Measurements from ENCODE around the gene NECTIN3.

The NECTIN3 gene

GRCh38 chr3:111051354-111051753, 20.3 kb upstream of the NECTIN3 start:
- Histone ChIP-seq H3K27me3 (ENCODE audit: insufficient read depth, low read length) (no peaks in the 10 kb centered on the region), H3K9ac (ENCODE audit: low read depth, low read length) (no peak overlapping the region), H3K4me3 (ENCODE audit: low read length) (no peak overlapping the region), H3K27ac (ENCODE audit: low read depth, low read length) (no peak overlapping the region), H3K36me3 (ENCODE audit: insufficient read depth, low read length) (no peaks in the 10 kb centered on the region), H3K4me1 (ENCODE audit: insufficient read depth, low read length) (peaks cover 30% of the 10 kb centered on the region), H3K9me3 (ENCODE audit: insufficient read depth, low read depth, low read length) (no peaks in the 10 kb centered on the region)

- WGBS, result 80% methylated on average over 1 of the region's 1 CpG
- H3K4me3 ChIP-seq (ENCODE audit: low read length), result no peak overlapping the region
Observed at GRCh38 chr3:111068574-111068973, 3.0 kb upstream of the NECTIN3 start.

GRCh38 chr3:111069974-111070771, 1.4 kb upstream of the NECTIN3 start:
- Histone ChIP-seq H3K36me3 (ENCODE audit: insufficient read depth, low read length) (no peaks in the 10 kb centered on the region), H3K4me1 (ENCODE audit: insufficient read depth, low read length) (peaks cover 26% of the 10 kb centered on the region), H3K4me3 (ENCODE audit: low read length) (peak overlapping the region; percentile 81), H3K9ac (ENCODE audit: low read depth, low read length) (peak overlapping the region; percentile 59), H3K27ac (ENCODE audit: low read depth, low read length) (peak overlapping the region; percentile 77; the same call in 1 of the 2 replicates), H3K27me3 (ENCODE audit: insufficient read depth, low read length) (no peaks in the 10 kb centered on the region; the same call in 1 of the 2 replicates), H3K9me3 (ENCODE audit: insufficient read depth, low read depth, low read length) (no peaks in the 10 kb centered on the region)
- WGBS, result 5% methylated on average over 25 of the region's 25 CpGs

More at GRCh38 chr3:111068574-111068973, 3.0 kb upstream of the NECTIN3 start:
- Histone ChIP-seq H3K9me3 (ENCODE audit: insufficient read depth, low read depth, low read length) (no peaks in the 10 kb centered on the region), H3K36me3 (ENCODE audit: insufficient read depth, low read length) (no peaks in the 10 kb centered on the region), H3K27me3 (ENCODE audit: insufficient read depth, low read length) (no peaks in the 10 kb centered on the region; the same call in 1 of the 2 replicates), H3K9ac (ENCODE audit: low read depth, low read length) (no peak overlapping the region), H3K27ac (ENCODE audit: low read depth, low read length) (no peak overlapping the region), H3K4me1 (ENCODE audit: insufficient read depth, low read length) (peaks cover 10% of the 10 kb centered on the region)

- H3K27me3 ChIP-seq (ENCODE audit: insufficient read depth, low read length), result no peaks in the 10 kb centered on the region; the same call in 1 of the 2 replicates
- peak overlapping the region; percentile 81 for H3K4me3 ChIP-seq (ENCODE audit: low read length)
- WGBS, result 1% methylated on average over 21 of the region's 23 CpGs
- H3K9me3 ChIP-seq (ENCODE audit: insufficient read depth, low read depth, low read length), result no peaks in the 10 kb centered on the region
- peaks cover 32% of the 10 kb centered on the region for H3K4me1 ChIP-seq (ENCODE audit: insufficient read depth, low read length)
- peak overlapping the region; percentile 77 for H3K27ac ChIP-seq (ENCODE audit: low read depth, low read length)
- peak overlapping the region; percentile 59 for H3K9ac ChIP-seq (ENCODE audit: low read depth, low read length)
- no peaks in the 10 kb centered on the region for H3K36me3 ChIP-seq (ENCODE audit: insufficient read depth, low read length)
Observed at GRCh38 chr3:111070772-111071256, 802 bp upstream of the NECTIN3 start.

GRCh38 chr3:111072031-111072921, 660 bp downstream of the NECTIN3 start:
- Histone ChIP-seq H3K9me3 (ENCODE audit: insufficient read depth, low read depth, low read length) (no peaks in the 10 kb centered on the region), H3K4me1 (ENCODE audit: insufficient read depth, low read length) (peaks cover 46% of the 10 kb centered on the region), H3K36me3 (ENCODE audit: insufficient read depth, low read length) (no peaks in the 10 kb centered on the region), H3K27ac (ENCODE audit: low read depth, low read length) (peak overlapping the region; percentile 71; the same call in 1 of the 2 replicates), H3K27me3 (ENCODE audit: insufficient read depth, low read length) (no peaks in the 10 kb centered on the region; the same call in 1 of the 2 replicates), H3K4me3 (ENCODE audit: low read length) (peak overlapping the region; percentile 81), H3K9ac (ENCODE audit: low read depth, low read length) (peak overlapping the region; percentile 86)
- under 1% methylated on average over 71 of the region's 71 CpGs for WGBS

GRCh38 chr3:111073218-111073617, 1.6 kb downstream of the NECTIN3 start:
- H3K4me1 ChIP-seq (ENCODE audit: insufficient read depth, low read length), result peaks cover 56% of the 10 kb centered on the region
- 20% methylated on average over 5 of the region's 5 CpGs for WGBS
- no peak overlapping the region for H3K27ac ChIP-seq (ENCODE audit: low read depth, low read length)
- no peaks in the 10 kb centered on the region for H3K36me3 ChIP-seq (ENCODE audit: insufficient read depth, low read length)
- no peaks in the 10 kb centered on the region; the same call in 1 of the 2 replicates for H3K27me3 ChIP-seq (ENCODE audit: insufficient read depth, low read length)
- H3K9me3 ChIP-seq (ENCODE audit: insufficient read depth, low read depth, low read length), result no peaks in the 10 kb centered on the region
- peak overlapping the region; percentile 81 for H3K4me3 ChIP-seq (ENCODE audit: low read length)
- peak overlapping the region; percentile 86; the same call in 1 of the 2 replicates for H3K9ac ChIP-seq (ENCODE audit: low read depth, low read length)

- Histone ChIP-seq H3K9ac (ENCODE audit: low read depth, low read length) (no peak overlapping the region), H3K4me1 (ENCODE audit: insufficient read depth, low read length) (peaks cover 84% of the 10 kb centered on the region)
- 94% methylated on average over 2 of the region's 5 CpGs for WGBS
Observed at GRCh38 chr3:111076732-111077131, 5.1 kb downstream of the NECTIN3 start.

GRCh38 chr3:111077369-111077768, 5.8 kb downstream of the NECTIN3 start:
- 100% methylated on average over 2 of the region's 2 CpGs for WGBS
- Histone ChIP-seq H3K9ac (ENCODE audit: low read depth, low read length) (no peak overlapping the region), H3K4me3 (ENCODE audit: low read length) (no peak overlapping the region), H3K4me1 (ENCODE audit: insufficient read depth, low read length) (peaks cover 88% of the 10 kb centered on the region), H3K27ac (ENCODE audit: low read depth, low read length) (no peak overlapping the region), H3K36me3 (ENCODE audit: insufficient read depth, low read length) (no peaks in the 10 kb centered on the region), H3K9me3 (ENCODE audit: insufficient read depth, low read depth, low read length) (no peaks in the 10 kb centered on the region), H3K27me3 (ENCODE audit: insufficient read depth, low read length) (no peaks in the 10 kb centered on the region)

More at GRCh38 chr3:111076732-111077131, 5.1 kb downstream of the NECTIN3 start:
- Histone ChIP-seq H3K4me3 (ENCODE audit: low read length) (no peak overlapping the region), H3K27me3 (ENCODE audit: insufficient read depth, low read length) (no peaks in the 10 kb centered on the region), H3K27ac (ENCODE audit: low read depth, low read length) (no peak overlapping the region), H3K36me3 (ENCODE audit: insufficient read depth, low read length) (no peaks in the 10 kb centered on the region), H3K9me3 (ENCODE audit: insufficient read depth, low read depth, low read length) (no peaks in the 10 kb centered on the region)

GRCh38 chr3:111080413-111080812, 8.8 kb downstream of the NECTIN3 start:
- Histone ChIP-seq H3K36me3 (ENCODE audit: insufficient read depth, low read length) (no peaks in the 10 kb centered on the region), H3K27me3 (ENCODE audit: insufficient read depth, low read length) (no peaks in the 10 kb centered on the region), H3K4me3 (ENCODE audit: low read length) (no peak overlapping the region), H3K9ac (ENCODE audit: low read depth, low read length) (no peak overlapping the region), H3K9me3 (ENCODE audit: insufficient read depth, low read depth, low read length) (no peaks in the 10 kb centered on the region), H3K27ac (ENCODE audit: low read depth, low read length) (no peak overlapping the region), H3K4me1 (ENCODE audit: insufficient read depth, low read length) (peaks cover 76% of the 10 kb centered on the region)
- WGBS, result 80% methylated on average over 1 of the region's 1 CpG

- peaks cover 77% of the 10 kb centered on the region for H3K4me1 ChIP-seq (ENCODE audit: insufficient read depth, low read length)
- 90% methylated on average over 3 of the region's 3 CpGs for WGBS
- H3K9me3 ChIP-seq (ENCODE audit: insufficient read depth, low read depth, low read length), result no peaks in the 10 kb centered on the region
- no peaks in the 10 kb centered on the region for H3K27me3 ChIP-seq (ENCODE audit: insufficient read depth, low read length)
- peak overlapping the region; percentile 17; the same call in 1 of the 2 replicates for H3K27ac ChIP-seq (ENCODE audit: low read depth, low read length)
- H3K4me3 ChIP-seq (ENCODE audit: low read length), result no peak overlapping the region
- no peaks in the 10 kb centered on the region for H3K36me3 ChIP-seq (ENCODE audit: insufficient read depth, low read length)
- no peak overlapping the region for H3K9ac ChIP-seq (ENCODE audit: low read depth, low read length)
Observed at GRCh38 chr3:111081008-111081545, 9.5 kb downstream of the NECTIN3 start.

Data from HUES64 (cell line).